ENCODE measurements around the gene SLC29A1.

Gene SLC29A1

DNA sequence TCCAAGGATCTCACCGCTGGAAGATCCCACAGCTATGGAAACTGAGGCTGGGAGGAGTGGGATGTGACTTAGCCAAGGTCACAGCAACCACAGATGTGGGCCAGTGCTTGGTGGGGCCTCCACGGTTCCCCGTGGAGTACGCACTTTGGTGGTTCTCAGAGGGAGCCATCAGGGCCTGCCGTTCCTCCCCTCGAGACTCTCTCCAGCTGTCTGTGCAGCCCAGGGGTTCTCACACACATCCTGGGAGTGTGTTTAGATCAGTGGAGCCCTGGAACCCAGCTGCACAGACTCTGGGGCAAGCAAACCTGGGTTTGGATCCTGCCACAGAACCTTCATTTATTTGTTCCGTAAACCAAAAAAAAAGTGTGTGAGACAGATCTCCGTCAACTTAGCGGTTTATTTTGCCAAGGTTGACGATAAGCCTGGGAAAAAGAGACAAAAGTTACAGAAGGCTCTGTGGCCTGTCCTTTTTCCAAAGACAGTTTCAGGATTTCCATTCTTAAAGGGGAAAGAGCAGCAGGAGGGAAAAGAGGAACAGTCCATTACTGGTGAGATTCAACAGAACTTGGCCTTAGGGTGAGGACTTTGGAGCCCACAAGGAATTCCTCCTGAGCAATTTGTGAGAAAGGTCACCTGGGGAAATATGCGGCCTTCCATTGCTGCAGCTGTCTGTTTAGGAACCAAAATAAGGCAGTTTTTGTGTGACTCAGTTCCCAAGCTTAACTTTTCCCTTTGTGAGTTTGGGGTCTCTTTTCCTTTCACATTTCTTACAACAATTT is 20.2 kb upstream of the SLC29A1 start:
- 0 out of 2 replicates have a peak, but pooled peaks cover 4% of the 10 kb centered on the region for H3K27me3 ChIP-seq (ENCODE audit: low read depth, low read length)
- H3K36me3 ChIP-seq (replicated peaks; ENCODE audit: low read depth, low read length) = no peaks in the 10 kb centered on the region
- no peaks in the 10 kb centered on the region for H3K79me2 ChIP-seq (ENCODE audit: low read length)
- H3K4me1 ChIP-seq (ENCODE audit: low read length) = peaks cover 13% of the 10 kb centered on the region
- H3K4me3 ChIP-seq (ENCODE audit: low read length) = no peak overlapping the region
- no peaks in the 10 kb centered on the region for H4K20me1 ChIP-seq (ENCODE audit: insufficient read depth, low read length)
- H3K4me2 ChIP-seq (ENCODE audit: low read length) = no peak overlapping the region
- H3K9ac ChIP-seq (ENCODE audit: low read length) = no peak overlapping the region
- no peaks in the 10 kb centered on the region for H3K9me3 ChIP-seq (ENCODE audit: insufficient read depth, low read length)
- TF ChIP-seq, protein P1, sequence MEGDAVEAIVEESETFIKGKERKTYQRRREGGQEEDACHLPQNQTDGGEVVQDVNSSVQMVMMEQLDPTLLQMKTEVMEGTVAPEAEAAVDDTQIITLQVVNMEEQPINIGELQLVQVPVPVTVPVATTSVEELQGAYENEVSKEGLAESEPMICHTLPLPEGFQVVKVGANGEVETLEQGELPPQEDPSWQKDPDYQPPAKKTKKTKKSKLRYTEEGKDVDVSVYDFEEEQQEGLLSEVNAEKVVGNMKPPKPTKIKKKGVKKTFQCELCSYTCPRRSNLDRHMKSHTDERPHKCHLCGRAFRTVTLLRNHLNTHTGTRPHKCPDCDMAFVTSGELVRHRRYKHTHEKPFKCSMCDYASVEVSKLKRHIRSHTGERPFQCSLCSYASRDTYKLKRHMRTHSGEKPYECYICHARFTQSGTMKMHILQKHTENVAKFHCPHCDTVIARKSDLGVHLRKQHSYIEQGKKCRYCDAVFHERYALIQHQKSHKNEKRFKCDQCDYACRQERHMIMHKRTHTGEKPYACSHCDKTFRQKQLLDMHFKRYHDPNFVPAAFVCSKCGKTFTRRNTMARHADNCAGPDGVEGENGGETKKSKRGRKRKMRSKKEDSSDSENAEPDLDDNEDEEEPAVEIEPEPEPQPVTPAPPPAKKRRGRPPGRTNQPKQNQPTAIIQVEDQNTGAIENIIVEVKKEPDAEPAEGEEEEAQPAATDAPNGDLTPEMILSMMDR (IDR thresholded peaks at IDR 0.05; ENCODE audit: low read depth, low read length) = no peak
- no peak for TF ChIP-seq EZH2phosphoT487 (IDR thresholded peaks at IDR 0.05; ENCODE audit: low read depth)
- no peak overlapping the region for H3K27ac ChIP-seq (ENCODE audit: low read length)
- no peak overlapping the region for H2AFZ ChIP-seq (ENCODE audit: low read depth, low read length)

GRCh38 chr6:44203955-44204354 is 19.4 kb upstream of the SLC29A1 start:
- Histone ChIP-seq H2AFZ (ENCODE audit: low read depth, low read length) (no peak overlapping the region), H3K4me2 (ENCODE audit: low read length) (no peak overlapping the region), H3K27ac (ENCODE audit: low read length) (no peak overlapping the region), H3K36me3 (replicated peaks; ENCODE audit: low read depth, low read length) (no peaks in the 10 kb centered on the region), H3K79me2 (ENCODE audit: low read length) (no peaks in the 10 kb centered on the region), H3K9me3 (ENCODE audit: insufficient read depth, low read length) (no peaks in the 10 kb centered on the region), H3K4me1 (ENCODE audit: low read length) (peaks cover 13% of the 10 kb centered on the region), H3K4me3 (ENCODE audit: low read length) (no peak overlapping the region), H4K20me1 (ENCODE audit: insufficient read depth, low read length) (no peaks in the 10 kb centered on the region), H3K9ac (ENCODE audit: low read length) (no peak overlapping the region), H3K27me3 (ENCODE audit: low read depth, low read length) (0 out of 2 replicates have a peak, but pooled peaks cover 4% of the 10 kb centered on the region)
- TF ChIP-seq, protein P1 (IDR thresholded peaks at IDR 0.05; ENCODE audit: low read depth, low read length) = no peak
- no peak for TF ChIP-seq EZH2phosphoT487 (IDR thresholded peaks at IDR 0.05; ENCODE audit: low read depth)

DNA sequence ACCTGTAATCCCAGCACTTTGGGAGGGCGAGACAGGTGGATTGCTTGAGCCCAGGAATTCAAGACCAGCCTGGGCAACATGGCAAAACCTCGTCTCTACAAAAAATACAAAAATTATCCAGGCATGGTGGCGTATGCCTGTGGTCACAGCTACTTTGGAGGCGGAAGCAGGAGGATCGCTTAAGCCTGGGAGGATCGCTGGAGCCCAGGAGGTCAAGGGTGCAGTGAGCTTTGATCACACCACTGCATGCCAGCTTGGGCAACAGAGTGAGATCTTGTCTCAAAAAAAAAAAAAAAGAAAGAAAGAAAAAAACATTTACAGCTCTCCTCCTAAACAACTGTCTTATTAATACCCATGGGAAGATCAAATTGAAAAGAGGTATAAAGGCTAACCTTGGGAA is 15.4 kb upstream of the SLC29A1 start:
- H3K36me3 ChIP-seq (replicated peaks; ENCODE audit: low read depth, low read length) = no peaks in the 10 kb centered on the region
- H3K79me2 ChIP-seq (ENCODE audit: low read length) = no peaks in the 10 kb centered on the region
- H3K27me3 ChIP-seq (ENCODE audit: low read depth, low read length) = 0 out of 2 replicates have a peak, but pooled peaks cover 4% of the 10 kb centered on the region
- no peak overlapping the region for H3K27ac ChIP-seq (ENCODE audit: low read length)
- H3K4me1 ChIP-seq (ENCODE audit: low read length) = peaks cover 17% of the 10 kb centered on the region
- H2AFZ ChIP-seq (ENCODE audit: low read depth, low read length) = no peak overlapping the region
- no peaks in the 10 kb centered on the region for H3K9me3 ChIP-seq (ENCODE audit: insufficient read depth, low read length)
- TF ChIP-seq EZH2phosphoT487 (IDR thresholded peaks at IDR 0.05; ENCODE audit: low read depth) = no peak
- TF ChIP-seq, protein P1 (IDR thresholded peaks at IDR 0.05; ENCODE audit: low read depth, low read length) = no peak
- H3K4me3 ChIP-seq (ENCODE audit: low read length) = no peak overlapping the region
- no peak overlapping the region for H3K4me2 ChIP-seq (ENCODE audit: low read length)
- no peaks in the 10 kb centered on the region for H4K20me1 ChIP-seq (ENCODE audit: insufficient read depth, low read length)
- H3K9ac ChIP-seq (ENCODE audit: low read length) = no peak overlapping the region

DNA sequence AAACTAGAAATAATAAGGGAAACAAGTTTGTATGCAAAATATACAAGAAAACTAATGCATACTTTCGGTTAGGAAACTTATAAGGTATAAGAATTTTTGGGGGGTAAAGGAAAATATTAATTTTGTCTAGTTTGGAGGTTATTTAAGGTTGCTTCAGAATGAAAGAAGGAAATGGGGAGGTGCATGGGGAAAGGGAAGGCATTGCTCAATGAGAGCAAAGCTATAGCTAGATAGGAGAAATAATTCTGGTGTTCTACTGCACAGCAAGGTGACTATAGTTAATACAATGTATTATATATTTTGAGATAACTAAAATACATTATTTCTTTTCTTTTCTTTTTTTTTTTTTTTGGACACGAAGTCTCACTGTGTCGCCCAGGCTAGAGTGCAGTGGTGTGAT is 12.1 kb upstream of the SLC29A1 start:
- Histone ChIP-seq H4K20me1 (ENCODE audit: insufficient read depth, low read length) (no peaks in the 10 kb centered on the region), H3K4me2 (ENCODE audit: low read length) (no peak overlapping the region)
- TF ChIP-seq EZH2phosphoT487 (IDR thresholded peaks at IDR 0.05; ENCODE audit: low read depth) = no peak
- TF ChIP-seq, protein P1 (IDR thresholded peaks at IDR 0.05; ENCODE audit: low read depth, low read length) = no peak

More for the DNA sequence above, 12.1 kb upstream of the SLC29A1 start:
- Histone ChIP-seq H3K79me2 (ENCODE audit: low read length) (no peaks in the 10 kb centered on the region), H2AFZ (ENCODE audit: low read depth, low read length) (no peak overlapping the region), H3K4me3 (ENCODE audit: low read length) (no peak overlapping the region), H3K36me3 (replicated peaks; ENCODE audit: low read depth, low read length) (no peaks in the 10 kb centered on the region), H3K27me3 (ENCODE audit: low read depth, low read length) (no peaks in the 10 kb centered on the region), H3K9ac (ENCODE audit: low read length) (no peak overlapping the region), H3K9me3 (ENCODE audit: insufficient read depth, low read length) (no peaks in the 10 kb centered on the region), H3K4me1 (ENCODE audit: low read length) (peaks cover 16% of the 10 kb centered on the region), H3K27ac (ENCODE audit: low read length) (no peak overlapping the region)
